SH-SY5Y (cell line): ENCODE data around the gene IGFL4.

Experiments used
- GATA2 ChIP-seq: IDR thresholded peaks from 2 replicates; pipeline ENCODE4 v1.6.1; 2011; ENCODE audit warnings: mild to moderate bottlenecking, low read depth, low read length
- GATA3 ChIP-seq: IDR thresholded peaks from 2 replicates; pipeline ENCODE4 v1.6.1; 2011; ENCODE audit warnings: low read depth, mild to moderate bottlenecking, low read length, moderate library complexity

GRCh38 chr19:46020819-46021125 is 20.0 kb downstream of the IGFL4 start:
- no peak for TF ChIP-seq GATA2
- no peak for TF ChIP-seq GATA3
